ENCODE data around the gene PHF20. TPM values are rescaled to one million over a fixed set of nuclear protein-coding genes. Genes with fewer than 3 reads are reported as not detected.

The PHF20 gene
- total and polyA plus RNA-seq, 2 of the 13 experiments (the other 11 are each of a cell fraction or from before 2014, with no cell fraction given), result 22.8 to 34.1 TPM

DNA sequence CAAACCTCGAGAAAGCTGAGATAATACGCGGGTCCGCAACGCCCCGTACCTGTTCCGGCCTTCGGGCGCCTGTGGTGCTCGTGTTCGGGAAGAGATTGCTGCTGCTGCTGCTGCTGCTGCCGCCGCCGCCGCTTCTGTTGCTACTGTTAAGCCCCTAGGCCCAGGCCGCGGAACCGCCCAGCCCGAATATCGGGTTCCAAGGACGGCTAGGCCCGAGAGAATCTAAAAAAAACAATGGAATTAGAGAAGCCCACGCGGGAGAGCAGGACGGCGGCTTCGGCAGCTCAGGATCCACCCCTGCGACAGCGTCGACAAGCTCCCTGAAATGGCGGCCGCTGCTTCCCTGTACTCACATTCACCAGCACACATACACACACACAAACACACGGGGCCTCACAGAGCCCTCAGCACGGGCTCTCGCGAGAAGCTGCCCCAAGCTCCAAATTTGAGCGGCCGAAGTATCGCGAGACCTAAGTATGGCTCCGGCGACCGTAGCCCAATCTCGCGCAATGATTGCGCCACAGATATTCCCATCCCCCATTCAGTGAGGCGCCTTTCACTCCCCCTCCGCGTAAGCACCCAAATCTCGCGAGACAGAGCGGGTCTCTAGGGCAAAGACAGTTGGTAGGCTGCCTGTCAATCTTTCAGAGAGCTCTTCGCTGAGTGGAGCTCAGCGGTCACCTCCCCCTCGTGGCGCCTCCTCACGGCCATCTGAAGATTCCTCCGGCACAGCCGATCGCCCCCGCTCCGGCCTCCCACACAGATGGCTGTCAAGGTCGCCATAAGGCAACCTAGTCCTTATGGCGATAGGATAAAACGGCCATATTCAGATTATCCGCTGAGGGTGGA is 29.7 kb upstream of the PHF20 start, which contains the start of gene RBM39 (continued):
- peak; percentile 67 for TF ChIP-seq SNAPC4 (CRISPR knock-in tag; IDR thresholded peaks at IDR 0.05)
- TF ChIP-seq NONO (IDR thresholded peaks at IDR 0.05), result no peak
- TF ChIP-seq NONO (CRISPR knock-in tag; conservative IDR thresholded peaks at IDR 0.05), result peak; percentile 99
- peak; percentile 83 for TF ChIP-seq HBP1 (CRISPR knock-in tag; IDR thresholded peaks at IDR 0.05; ENCODE audit: low read depth)
- TF ChIP-seq, protein P1, sequence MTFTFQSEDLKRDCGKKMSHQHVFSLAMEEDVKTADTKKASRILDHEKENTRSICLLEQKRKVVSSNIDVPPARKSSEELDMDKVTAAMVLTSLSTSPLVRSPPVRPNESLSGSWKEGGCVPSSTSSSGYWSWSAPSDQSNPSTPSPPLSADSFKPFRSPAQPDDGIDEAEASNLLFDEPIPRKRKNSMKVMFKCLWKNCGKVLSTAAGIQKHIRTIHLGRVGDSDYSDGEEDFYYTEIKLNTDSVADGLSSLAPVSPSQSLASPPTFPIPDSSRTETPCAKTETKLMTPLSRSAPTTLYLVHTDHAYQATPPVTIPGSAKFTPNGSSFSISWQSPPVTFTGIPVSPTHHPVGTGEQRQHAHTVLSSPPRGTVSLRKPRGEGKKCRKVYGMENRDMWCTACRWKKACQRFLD (CRISPR knock-in tag; IDR thresholded peaks at IDR 0.05; ENCODE audit: borderline replicate concordance), result peak; percentile 54
- peak; percentile 100 for TF ChIP-seq ARNT2 (CRISPR knock-in tag; IDR thresholded peaks at IDR 0.05; ENCODE audit: low read depth)
- TF ChIP-seq, protein P2, sequence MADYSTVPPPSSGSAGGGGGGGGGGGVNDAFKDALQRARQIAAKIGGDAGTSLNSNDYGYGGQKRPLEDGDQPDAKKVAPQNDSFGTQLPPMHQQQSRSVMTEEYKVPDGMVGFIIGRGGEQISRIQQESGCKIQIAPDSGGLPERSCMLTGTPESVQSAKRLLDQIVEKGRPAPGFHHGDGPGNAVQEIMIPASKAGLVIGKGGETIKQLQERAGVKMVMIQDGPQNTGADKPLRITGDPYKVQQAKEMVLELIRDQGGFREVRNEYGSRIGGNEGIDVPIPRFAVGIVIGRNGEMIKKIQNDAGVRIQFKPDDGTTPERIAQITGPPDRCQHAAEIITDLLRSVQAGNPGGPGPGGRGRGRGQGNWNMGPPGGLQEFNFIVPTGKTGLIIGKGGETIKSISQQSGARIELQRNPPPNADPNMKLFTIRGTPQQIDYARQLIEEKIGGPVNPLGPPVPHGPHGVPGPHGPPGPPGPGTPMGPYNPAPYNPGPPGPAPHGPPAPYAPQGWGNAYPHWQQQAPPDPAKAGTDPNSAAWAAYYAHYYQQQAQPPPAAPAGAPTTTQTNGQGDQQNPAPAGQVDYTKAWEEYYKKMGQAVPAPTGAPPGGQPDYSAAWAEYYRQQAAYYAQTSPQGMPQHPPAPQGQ (CRISPR knock-in tag; IDR thresholded peaks at IDR 0.05; ENCODE audit: borderline replicate concordance), result peak; percentile 20; the same call in 1 of the 2 replicates
- TF ChIP-seq ZNF616 (CRISPR knock-in tag; IDR thresholded peaks at IDR 0.05; ENCODE audit: low read depth), result peak; percentile 94; the same call in 1 of the 2 replicates
- peak; percentile 97 for TF ChIP-seq ZBTB44 (CRISPR knock-in tag; IDR thresholded peaks at IDR 0.05)
- TF ChIP-seq, protein P3, sequence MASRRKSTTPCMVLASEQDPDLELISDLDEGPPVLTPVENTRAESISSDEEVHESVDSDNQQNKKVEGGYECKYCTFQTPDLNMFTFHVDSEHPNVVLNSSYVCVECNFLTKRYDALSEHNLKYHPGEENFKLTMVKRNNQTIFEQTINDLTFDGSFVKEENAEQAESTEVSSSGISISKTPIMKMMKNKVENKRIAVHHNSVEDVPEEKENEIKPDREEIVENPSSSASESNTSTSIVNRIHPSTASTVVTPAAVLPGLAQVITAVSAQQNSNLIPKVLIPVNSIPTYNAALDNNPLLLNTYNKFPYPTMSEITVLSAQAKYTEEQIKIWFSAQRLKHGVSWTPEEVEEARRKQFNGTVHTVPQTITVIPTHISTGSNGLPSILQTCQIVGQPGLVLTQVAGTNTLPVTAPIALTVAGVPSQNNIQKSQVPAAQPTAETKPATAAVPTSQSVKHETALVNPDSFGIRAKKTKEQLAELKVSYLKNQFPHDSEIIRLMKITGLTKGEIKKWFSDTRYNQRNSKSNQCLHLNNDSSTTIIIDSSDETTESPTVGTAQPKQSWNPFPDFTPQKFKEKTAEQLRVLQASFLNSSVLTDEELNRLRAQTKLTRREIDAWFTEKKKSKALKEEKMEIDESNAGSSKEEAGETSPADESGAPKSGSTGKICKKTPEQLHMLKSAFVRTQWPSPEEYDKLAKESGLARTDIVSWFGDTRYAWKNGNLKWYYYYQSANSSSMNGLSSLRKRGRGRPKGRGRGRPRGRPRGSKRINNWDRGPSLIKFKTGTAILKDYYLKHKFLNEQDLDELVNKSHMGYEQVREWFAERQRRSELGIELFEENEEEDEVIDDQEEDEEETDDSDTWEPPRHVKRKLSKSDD (CRISPR knock-in tag; IDR thresholded peaks at IDR 0.05; ENCODE audit: low read depth), result peak; percentile 95
